ENCODE data around the gene HELB.
A peak's percentile ranks its signal among the peaks of the same experiment; 100 is the strongest.

Gene HELB

DNA sequence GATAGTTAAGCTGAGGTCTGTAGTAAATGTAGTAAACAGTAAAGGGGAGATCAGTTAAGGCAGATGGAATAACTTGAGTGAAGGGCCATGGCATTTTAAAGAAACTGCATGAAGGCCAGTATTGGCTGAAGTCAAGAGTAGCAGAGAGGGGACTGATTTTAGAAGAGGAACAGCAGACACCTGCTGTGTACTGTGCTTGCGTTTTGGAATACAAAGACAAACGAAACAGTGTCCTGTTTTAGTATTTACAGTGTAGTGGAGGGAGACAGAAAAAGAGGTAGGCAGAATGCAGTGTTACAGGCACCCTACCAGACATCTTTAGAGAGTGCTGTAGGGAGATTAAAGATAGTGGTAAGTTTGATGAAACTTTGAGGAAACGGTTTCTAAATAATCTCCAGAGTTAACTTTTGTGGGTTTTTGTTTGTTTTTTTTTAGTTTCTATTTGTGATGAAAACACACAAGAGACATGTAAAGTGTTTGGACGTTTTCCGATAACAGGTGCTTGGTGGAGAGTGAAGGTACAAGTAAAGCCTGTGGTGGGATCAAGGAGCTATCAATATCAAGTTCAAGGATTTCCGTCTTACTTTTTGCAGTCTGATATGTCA is 2.1 kb downstream of the HELB start:
- no peak for DNase-seq

DNA sequence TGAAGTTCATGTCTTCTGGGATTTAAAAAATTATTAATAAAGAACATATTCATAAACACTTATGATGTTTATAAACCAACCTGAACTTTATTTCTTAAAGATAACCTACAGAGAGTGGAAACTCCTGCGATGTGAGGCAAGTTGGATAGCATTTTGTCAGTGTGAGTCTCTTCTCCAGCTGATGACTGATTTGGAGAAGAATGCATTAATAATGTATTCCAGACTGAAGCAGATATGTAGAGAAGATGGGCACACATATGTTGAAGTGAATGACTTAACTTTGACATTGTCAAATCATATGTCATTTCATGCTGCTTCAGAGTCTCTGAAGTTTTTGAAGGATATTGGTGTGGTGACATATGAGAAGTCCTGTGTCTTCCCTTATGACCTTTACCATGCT is 7.3 kb downstream of the HELB start:
- no peak for DNase-seq

DNA sequence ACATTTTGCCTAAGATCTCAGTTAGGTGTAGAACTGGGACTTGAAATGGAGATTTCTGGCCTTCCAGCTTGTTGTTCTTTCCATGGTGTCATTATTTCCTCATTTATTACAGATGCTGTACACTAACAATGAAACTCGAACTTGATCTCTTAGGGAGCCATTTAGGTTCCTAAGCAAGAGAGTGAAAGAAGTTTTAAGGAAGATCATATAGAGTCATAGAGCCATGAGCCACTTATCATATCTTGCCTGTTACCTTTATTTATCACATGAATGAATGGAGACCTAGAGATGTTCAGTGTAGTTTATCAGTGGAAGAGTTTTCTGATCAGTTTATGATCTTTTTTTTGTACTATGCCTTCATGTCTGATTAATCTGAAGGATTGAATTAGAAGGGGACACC is 9.9 kb downstream of the HELB start:
- no peak for DNase-seq

DNA sequence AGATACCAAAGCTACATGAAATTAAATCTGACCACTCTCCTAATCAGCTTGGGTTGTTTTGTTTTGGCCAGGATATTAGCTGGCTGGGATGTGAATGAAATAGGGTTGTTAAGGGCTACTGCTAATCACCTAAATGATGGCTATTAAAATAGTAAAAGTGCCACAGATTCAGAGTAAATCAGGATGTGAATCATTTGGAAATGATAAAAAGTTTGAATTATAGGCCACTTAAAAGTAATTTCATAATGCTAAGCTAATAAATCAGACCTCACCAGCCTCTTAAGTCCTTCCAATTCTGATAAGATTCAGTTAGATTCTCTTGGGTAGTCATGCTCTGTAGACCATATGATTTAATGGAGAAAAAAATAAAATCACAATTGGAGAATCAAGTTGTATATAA is 12.0 kb downstream of the HELB start:
- DNase-seq: no peak

DNA sequence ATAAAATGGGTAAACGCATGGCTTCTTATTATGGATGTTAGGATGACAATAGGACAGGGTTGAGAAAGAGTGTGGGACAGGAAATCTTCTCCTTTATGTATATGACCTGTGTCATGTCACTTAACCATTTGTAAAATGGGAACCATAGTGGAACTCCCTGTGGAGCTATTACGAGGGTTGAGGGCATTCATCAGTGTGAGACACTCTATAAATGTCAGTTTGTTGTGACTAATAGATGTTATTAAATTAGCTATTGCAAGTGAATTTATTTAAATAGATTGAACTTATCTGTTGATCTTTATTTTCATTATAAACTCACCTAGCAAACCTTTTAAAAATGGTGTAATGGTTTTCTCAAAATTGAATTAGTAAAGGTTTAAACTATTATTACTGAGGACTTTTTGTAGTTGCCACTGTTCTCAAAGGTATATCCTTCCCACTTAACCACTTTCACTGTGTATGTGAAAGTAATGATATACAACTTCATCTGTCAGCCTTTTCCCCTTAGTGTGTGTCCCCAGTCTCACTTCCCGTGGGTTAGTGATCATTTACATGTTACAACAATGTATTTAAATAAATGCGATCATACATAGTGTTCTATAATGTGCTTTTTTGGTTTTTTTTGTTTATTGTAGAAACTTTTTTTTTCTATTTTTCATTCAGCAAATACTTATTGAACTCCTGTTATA is 17.1 kb downstream of the HELB start:
- no peak for DNase-seq

DNA sequence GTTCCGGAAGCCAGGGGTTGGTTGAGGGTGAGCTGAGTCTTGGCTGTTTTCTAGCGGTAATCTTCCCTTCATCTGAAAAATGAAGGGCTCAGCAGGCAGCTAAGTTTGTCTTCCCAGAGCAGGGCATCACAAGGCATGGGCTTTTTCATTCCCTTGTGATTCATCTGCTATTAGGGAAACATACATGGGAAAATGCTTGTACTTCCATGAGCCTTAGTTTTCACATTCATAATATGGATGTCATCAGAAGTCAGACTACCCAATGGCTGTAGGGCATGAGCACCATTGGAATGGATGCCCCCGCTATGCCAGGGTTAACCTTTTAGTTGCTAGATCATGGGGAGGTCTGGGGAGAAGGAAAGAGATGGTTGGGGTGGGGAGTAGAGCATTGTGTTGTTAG is 18.7 kb downstream of the HELB start:
- no peak for DNase-seq

DNA sequence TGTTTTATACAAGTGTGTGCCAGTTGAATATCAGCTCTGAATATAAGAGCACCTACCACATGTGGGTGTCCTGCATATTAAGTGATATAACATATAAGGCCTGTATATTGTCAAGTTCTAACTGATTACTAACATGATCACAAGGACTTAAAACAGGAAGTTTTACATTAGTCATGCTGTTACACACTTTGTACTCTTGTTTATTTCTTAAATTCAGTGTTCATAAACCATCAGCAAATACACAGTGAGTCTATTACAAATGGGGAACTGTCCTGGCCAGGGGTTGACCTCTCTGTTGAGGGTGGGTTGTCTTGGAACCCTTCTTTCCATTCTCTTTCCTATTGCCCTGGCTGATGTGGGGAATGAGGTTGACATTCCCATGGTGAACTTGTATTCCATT is 19.1 kb downstream of the HELB start:
- DNase-seq: no peak

DNA sequence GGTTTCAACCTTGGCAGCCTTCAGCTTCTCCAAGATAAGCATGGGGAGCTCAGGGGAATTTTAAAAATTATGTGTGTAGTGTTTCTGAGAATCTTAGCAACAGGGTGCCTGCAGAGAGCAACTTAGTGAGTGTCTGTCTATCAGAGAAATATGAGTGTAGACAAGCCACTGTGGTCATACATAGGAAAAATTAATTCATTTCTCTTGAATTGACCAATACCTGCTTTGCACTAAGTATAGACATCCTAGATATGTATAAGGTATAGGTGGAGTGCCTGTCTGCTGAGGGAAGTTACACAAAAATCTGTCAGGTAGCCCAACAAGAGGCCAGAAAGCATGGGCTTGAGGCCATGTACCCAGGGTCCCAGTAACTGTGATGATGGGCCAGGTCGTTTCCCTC is 20.7 kb downstream of the HELB start:
- DNase-seq: no peak

DNA sequence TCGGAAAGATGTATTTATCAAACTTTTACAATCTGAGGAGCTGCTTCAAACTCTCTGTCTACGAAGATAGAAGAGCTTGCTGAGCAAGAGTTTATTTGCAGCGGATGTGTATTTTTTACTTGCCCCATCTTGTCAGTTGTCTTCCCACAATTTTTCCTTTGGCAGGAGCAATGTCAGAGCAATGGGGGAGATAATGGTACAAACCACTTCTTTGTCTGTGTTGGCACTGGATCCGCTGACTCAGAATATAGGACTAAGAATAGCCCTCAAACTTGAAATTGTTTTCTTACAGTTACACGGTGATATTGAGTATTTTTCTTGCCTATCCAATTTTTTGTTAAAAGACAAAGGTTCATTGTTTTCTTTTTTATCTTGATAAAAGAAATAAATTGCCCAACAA is 27.6 kb downstream of the HELB start:
- DNase-seq: no peak

DNA sequence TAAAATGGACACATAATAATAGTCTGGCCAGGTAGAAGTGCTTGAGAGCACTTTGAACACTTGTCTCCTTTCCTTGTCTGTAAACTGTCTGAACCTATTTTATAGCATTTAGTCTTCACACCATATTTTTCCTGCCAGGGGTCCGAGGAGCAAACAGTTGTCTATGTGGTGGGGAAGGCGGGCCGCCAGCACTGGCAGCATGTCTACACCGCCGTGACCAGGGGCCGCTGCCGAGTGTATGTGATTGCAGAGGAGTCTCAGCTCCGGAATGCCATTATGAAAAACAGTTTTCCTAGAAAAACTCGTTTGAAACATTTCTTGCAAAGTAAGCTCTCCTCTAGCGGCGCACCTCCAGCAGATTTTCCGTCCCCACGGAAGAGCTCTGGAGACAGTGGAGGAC is 28.7 kb downstream of the HELB start:
- no peak for DNase-seq

DNA sequence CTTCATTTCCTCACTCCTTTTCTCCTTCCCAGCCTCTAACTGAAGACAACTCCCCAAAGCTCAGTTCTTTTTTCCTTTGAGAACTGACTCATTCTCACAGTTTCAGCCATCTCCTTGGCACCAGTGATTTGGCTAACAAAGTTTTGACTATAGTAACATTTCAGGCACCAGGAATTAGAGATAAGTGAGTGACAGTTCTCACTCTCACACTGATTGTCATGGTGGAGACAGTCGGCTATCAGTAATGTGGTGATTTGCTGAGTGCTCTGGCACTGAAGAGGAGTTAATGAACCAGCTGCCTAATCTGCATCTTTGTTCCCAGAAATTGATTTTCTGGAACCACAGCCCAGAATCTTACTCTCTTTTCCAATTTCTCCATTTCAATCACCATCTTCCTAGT is 29.5 kb downstream of the HELB start:
- no peak for DNase-seq

DNA sequence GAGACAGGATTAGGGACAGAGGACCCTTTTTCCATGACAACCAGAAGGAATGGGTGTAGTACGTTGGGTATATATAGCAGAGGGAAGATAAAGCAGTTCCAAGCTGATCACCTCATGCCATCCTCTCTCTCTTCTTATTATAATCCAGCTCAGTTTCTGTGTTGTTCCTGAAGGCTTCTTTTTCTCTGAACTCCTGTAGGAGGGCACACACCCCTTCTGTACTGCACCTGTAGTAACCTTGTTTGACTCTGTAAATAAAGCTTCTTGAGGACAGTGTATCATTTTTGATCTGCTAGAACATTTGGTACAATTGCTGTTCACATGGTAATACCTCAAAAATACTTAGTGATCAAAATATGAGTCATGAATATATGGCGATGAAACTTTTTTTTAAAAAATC is 33.5 kb downstream of the HELB start:
- no peak for DNase-seq

DNA sequence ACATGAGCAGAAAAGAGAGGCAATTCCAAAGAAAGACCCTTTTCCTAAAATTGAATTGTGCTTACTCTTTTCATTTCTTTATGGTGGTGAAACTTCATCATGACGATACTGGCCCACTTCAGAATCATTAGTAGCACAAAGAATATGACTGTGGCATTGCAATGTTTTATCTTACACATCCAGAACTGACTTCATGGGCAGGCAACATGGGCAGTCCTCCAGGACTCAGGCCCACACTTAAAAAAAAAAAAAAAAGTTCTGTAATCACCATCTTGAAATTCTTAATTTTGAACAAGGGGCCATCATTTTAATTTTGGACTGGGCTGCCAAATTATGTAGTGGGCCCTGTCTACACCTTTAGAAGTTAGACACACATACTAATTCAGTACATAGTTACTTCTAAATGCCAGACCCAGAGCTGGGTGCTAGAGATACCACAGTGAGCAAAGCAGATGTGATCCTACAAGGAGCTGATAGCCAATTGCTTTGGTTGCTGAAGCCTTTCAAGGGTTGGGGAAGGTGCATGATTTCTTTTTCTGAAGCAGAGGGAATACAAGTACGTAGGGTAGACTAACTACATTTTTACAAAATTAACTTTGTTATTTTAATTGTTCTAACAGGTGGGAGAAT is 35.2 kb downstream of the HELB start:
- DNase-seq: no peak

DNA sequence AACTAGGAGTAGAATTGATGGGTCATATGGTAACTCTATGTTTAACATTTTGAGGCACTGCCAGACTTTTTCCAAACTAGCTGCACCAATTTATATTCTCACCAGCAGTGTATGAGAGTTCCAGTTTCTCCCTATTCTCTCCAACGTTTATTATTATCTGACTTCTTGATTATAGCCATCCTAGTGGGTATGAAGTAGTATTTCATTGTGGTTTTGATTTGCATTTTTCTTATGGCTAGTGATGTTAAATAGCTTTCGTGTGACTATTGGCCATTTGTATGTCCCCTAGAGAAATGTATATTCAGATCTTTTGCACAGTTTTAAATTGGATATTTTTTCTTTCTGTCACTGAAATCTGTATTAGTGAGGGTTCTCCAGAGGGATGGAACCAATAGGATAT is 37.8 kb downstream of the HELB start:
- DNase-seq: no peak

DNA sequence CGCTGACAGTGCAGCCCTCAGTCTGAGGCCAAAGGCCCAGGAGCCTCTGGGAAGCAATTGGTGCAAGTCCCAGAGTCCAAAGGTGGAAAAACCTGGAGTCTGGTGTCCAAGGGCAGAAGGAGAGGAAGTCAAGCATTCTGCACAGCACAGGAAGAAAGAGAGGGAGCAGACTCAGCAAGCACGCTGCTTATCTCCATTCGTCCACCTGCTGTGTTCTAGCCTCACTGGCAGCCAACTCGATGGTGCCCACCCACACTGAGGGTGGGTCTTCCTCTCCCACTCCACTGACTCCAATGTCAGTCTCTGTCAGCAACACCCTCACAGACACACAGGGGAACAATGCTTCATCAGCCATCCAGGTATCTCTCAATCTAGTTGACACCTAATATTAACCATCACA is 38.8 kb downstream of the HELB start:
- no peak for DNase-seq

DNA sequence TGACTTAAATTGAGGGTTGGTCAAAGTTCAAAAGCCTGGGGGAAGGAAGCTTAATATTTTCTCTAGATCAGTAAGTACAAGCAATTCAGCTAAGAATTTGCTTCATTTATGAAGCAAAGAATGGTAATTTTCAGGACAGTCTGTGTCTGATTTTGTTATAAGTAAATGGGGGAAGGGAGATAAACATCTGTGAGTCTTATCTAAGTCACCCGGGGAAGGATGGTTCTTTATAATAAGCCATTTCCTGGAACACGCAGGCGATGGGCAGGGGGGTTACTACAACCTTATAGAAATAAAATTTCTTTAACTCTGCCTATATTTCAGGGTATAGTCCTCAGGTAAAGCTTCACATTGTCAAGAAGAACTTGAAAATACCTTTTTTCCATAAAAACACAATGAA is 42.9 kb downstream of the HELB start:
- no peak for DNase-seq

DNA sequence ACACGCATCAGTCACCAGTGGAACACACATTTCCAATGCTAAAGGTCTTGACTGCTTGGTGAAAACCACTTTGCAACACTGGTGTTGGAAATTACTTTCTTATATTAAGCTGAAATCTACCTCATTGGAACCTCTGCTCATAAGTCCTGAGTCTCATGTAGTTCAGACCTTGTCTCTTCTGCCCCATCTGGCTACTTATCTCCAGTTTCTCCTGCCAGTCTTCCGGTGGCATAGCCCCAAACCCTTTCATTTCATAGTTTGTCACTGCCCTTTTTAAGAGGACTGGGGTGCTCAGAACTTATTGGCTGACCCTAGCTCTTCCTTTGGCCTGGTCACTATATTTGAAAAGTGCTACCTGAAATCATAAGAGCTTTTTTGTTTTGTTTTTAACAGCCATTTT is 43.7 kb downstream of the HELB start:
- no peak for DNase-seq

DNA sequence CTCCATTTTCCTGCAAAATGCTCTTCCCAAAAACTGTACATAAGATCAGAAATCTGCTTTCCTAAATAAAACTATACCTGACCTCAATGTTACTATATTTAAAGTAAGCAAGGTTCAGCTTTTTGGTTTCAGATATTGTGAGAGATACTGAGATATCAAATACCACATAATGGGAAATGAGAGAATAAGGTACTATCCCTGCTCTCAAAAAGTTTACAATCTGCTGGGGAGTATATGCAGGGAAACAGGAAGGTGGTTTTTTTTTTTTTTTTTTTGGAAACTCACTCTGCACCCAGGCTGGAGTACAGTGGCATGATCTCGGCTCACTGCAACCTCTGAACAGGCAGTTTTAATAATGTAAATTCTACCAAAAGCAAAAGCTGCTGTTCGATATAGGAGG is 49.0 kb downstream of the HELB start:
- DNase-seq: no peak

DNA sequence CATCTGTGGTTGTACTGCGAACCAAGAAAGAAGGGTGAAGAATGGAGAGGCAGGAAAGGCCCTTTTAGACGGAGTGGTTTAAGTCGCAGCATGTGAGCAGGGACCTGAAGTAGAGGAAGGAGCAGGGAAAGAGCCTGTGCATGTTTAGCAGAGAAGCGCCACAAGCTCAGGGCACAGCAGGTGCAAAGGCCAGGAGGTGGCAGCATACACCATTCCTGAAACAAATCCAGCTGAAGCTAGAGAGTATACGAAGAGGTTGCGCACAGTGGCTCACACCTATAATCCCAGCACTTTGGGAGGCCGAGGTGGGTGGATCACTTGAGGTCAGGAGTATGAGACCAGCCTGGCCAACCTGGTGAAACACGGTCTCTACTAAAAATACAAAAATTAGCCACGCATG is 49.9 kb downstream of the HELB start:
- DNase-seq: peak; percentile 25

DNA sequence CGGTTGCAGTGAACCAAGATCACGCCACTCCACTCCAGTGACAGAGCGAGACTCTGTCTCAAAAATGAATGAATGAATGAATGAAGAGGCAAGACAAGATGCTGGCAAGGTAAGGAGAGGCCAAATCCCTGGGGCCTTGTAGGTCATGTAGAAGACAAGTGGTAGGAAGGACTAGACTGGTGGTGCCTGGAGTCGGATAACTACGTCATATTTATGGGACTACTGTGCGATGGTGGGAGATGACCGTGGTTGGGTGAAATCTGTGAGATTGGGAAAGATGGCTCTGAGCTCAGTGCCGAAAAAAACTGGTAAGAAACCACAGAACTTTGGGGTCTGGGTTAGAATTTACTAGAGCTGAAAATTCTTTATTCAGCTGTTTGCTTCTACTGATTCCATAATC is 50.6 kb downstream of the HELB start:
- DNase-seq: no peak

DNA sequence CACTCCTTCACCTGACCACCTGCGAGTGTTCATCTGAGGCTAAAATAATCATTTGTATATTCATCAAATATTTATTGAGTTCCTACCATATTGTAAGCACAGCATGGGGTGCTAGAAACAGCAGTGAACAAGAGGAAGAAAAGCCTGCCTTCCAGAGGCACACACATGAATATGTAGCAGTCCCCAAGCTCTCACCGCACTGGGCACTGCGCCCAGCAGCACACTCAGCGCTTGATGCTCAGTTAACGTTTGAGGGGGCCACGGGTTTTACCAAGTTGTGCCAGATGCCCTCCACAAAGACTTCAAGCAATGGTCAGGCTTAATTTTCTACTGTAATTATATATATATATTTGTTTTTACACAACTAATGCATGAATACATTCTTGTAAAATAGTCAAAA is 52.0 kb downstream of the HELB start:
- DNase-seq: no peak

DNA sequence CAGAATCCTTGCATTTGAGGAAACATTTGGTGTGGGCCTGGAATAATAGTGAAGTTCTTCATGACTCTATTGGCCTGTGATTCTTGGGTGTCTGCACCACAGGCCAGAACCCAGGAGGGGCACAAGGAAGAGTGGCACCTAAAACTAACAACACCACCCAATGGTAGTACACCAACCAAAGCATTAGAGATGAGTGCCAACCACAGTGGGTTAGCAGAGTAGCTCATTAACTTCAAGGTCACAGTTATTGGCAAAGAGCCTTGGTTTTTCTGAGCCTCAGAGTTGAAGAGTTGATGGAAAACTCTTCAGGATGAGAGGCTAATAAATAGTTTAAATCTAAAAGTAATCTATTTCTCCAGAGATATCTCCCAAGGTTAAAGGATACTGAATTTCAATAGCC is 57.0 kb downstream of the HELB start:
- no peak for DNase-seq

DNA sequence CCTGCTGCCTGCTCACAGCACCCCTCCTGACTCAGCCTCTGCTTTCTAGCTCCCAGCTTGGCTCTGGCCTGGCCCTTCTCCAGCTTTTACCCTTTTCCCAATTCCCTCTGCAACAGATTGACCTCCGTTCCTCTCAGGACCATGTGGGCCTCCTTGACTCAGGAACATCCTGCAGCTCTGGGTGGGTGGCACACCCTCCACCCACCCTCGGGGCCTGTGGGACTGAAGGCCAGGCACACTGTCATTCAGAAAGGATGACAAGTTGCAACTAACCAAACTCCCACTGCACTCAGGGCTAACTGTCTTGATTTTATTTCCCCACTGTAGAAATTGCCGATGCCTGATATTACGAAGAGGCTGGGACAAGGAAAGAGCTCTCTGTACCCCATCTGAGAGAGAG is 59.4 kb downstream of the HELB start:
- DNase-seq: no peak

DNA sequence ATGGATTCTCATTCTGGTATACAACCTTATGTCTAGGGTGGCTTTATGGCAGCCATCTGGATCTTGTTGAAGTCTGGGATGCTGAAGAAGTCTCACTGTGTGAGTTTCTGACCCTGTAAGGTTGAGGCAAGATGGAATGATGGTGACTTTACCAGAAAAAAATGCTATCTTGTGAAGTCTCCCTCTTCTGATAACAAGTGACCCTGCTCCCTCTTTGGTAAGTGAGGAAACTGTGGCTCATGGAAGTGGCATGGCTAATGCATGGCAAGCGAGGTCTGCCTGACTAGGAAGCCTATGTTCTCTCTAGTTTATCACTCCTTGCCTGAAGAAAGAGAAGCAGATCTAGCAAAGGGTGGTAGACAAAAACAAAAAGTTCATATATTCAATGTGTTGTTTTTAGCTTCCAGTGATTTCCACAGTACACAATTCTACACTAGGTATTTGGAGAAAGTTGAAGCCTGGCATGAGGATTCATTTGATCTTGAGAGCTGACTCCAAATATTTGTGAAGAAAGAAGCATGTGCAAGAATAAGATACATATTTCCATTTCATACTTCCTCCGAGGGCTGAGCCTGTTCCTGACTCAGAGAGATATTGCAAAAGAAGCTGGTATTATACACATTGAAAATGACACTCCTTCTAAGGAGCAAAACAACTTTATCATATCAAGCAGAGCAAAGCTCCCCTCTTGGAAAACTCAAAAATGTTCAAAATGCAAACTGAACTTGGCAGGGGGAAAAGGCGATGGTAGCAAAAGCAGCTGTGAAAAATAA is 63.6 kb downstream of the HELB start:
- DNase-seq: no peak

Measured in CD4-positive, alpha-beta T cell treated with Interleukin-15 for 1 hour (primary cell).